ENCODE measurements around the gene FER1L5. TPM values are rescaled to one million over a fixed set of nuclear protein-coding genes. Genes with fewer than 3 reads are reported as not detected.

The FER1L5 gene
- total RNA-seq, 1 experiment from 2014 or later, result 0.91 TPM

DNA sequence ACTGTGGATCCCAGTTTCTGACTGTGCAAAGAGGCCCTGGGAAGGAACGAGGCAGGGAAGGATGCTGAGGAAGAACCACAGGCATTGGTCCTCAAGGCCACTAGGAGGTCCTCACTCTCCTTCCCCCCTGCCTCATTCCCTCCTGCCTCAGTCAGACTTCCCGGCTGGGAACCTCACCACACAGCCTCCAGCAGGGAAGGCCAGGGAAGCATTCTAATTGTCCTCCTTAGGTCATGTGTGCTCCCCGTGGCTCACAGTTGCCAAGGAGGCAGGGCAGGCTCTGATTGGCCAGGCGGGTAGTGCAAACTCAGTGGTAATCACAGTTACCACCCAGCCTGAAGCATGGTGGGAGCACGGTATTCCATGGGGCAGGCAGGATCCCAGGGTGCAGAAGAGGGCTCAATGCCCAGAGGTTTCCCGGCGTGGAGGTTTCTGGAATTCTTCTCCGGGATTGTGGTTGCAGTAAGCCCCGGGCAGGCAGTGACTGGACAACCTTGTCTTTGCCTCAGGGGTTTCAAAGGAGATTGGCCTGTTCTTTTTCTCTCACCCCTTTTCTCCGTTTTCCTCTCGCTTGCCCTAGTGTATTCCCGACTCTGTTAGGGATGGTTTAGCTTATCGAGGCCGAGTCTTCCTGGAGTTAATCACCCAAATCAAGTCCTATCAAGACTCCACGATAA lies 27.1 kb downstream of the FER1L5 start (continued):
- TF ChIP-seq, protein P1, sequence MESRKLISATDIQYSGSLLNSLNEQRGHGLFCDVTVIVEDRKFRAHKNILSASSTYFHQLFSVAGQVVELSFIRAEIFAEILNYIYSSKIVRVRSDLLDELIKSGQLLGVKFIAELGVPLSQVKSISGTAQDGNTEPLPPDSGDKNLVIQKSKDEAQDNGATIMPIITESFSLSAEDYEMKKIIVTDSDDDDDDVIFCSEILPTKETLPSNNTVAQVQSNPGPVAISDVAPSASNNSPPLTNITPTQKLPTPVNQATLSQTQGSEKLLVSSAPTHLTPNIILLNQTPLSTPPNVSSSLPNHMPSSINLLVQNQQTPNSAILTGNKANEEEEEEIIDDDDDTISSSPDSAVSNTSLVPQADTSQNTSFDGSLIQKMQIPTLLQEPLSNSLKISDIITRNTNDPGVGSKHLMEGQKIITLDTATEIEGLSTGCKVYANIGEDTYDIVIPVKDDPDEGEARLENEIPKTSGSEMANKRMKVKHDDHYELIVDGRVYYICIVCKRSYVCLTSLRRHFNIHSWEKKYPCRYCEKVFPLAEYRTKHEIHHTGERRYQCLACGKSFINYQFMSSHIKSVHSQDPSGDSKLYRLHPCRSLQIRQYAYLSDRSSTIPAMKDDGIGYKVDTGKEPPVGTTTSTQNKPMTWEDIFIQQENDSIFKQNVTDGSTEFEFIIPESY (IDR thresholded peaks at IDR 0.05; ENCODE audit: extremely low read depth, insufficient replicate concordance, low read length), result no peak

DNA sequence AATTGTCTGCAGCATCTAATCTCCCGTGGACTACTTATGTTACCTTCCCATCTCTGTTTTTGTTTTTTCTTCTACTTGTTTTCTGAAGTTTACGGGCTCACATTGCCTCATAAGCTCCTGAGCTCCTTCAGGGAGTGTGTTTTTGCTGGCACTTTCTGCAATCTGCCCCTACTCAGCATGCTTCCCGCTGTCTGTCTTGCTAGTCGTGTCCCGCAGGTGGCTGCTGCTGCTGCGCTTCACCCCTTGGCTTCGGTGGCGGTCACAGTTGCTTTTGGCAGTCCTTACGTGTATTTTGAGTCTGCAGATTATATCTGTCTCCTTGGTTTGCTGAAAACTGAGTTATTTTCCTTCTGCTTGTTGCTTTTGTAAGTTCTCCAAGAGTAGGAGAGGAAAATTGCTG lies 37.3 kb downstream of the FER1L5 start:
- Histone ChIP-seq H3K79me2 (ENCODE audit: insufficient read depth, low read length) (no peaks in the 10 kb centered on the region), H3K9ac (ENCODE audit: low read length) (no peak overlapping the region), H3K36me3 (ENCODE audit: control insufficient read depth in 1 of 2, insufficient read depth in 2 of 2, low read length in 2 of 2) (no peaks in the 10 kb centered on the region), H2AFZ (ENCODE audit: low read depth, low read length, poor library complexity, severe bottlenecking) (no peak overlapping the region), H3K4me3 (replicated peaks in 1 of 2; ENCODE audit: low read depth in 1 of 2, low read length in 2 of 2) (no peak overlapping the region), H3K4me2 (ENCODE audit: low read length) (no peak overlapping the region), H3K27me3 (ENCODE audit: insufficient read depth, low read length) (no peaks in the 10 kb centered on the region), H3K27ac (ENCODE audit: low read depth, low read length) (no peak overlapping the region), H3K9me3 (ENCODE audit: control insufficient read depth in 1 of 2, insufficient read depth in 1 of 2, low read depth in 1 of 2, low read length in 2 of 2) (no peaks in the 10 kb centered on the region), H4K20me1 (ENCODE audit: insufficient read depth) (no peaks in the 10 kb centered on the region), H3K4me1 (ENCODE audit: control insufficient read depth in 1 of 2, insufficient read depth in 2 of 2, low read length in 2 of 2) (no peaks in the 10 kb centered on the region), H3K9me2 (ENCODE audit: insufficient read depth) (no peaks in the 10 kb centered on the region)
- ATAC-seq, result no peak
- DNase-seq (ENCODE audit: low read depth, low spot score), result no peak
- RAD21 ChIA-PET (ENCODE audit: low non-redundant PET in 1 of 2, low total read pairs in 2 of 2, uncharacterized antibody in 2 of 2, unreplicated experiment in 2 of 2), result no interaction called here
- no TSS peak for BruUV-seq (replicated peaks)
- CTCF ChIA-PET, result no interaction called here
- TF ChIP-seq RAD21 (IDR thresholded peaks at IDR 0.05; ENCODE audit: low read depth), result no peak
- TF ChIP-seq FOSL1 (IDR thresholded peaks at IDR 0.05; ENCODE audit: low read depth), result no peak
- TF ChIP-seq, protein P2, sequence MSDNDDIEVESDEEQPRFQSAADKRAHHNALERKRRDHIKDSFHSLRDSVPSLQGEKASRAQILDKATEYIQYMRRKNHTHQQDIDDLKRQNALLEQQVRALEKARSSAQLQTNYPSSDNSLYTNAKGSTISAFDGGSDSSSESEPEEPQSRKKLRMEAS (IDR thresholded peaks at IDR 0.05), result no peak
- no peak for TF ChIP-seq SP1 (IDR thresholded peaks at IDR 0.05; ENCODE audit: low read depth)
- no peak for TF ChIP-seq EZH2phosphoT487 (IDR thresholded peaks at IDR 0.05; ENCODE audit: borderline replicate concordance)
- no peak for TF ChIP-seq EZH2 (IDR thresholded peaks at IDR 0.05)
- no peak for TF ChIP-seq ELF1 (IDR thresholded peaks at IDR 0.05; ENCODE audit: borderline replicate concordance, low read depth)
- no peak for TF ChIP-seq SIN3A (IDR thresholded peaks at IDR 0.05; ENCODE audit: low read depth)
- TF ChIP-seq POLR2A (IDR thresholded peaks at IDR 0.05; ENCODE audit: borderline replicate concordance, extremely low read depth, insufficient read depth, insufficient read length), result no peak
- TF ChIP-seq JUND (IDR thresholded peaks at IDR 0.05), result no peak
- no peak for TF ChIP-seq CBX3 (IDR thresholded peaks at IDR 0.05; ENCODE audit: low read depth)
- TF ChIP-seq ZFX (IDR thresholded peaks at IDR 0.05), result no peak
- TF ChIP-seq, protein P3, sequence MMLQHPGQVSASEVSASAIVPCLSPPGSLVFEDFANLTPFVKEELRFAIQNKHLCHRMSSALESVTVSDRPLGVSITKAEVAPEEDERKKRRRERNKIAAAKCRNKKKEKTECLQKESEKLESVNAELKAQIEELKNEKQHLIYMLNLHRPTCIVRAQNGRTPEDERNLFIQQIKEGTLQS (IDR thresholded peaks at IDR 0.05), result no peak
- POLR2A ChIA-PET, result no interaction called here
- intact Hi-C loops (cut with micrococcal nuclease), result no loop called here
